Neural progenitor cell (in vitro differentiated cells): ENCODE data around the gene DTD2. TPM values are rescaled to one million over a fixed set of nuclear protein-coding genes. Genes with fewer than 3 reads are reported as not detected.
A peak's percentile ranks its signal among the peaks of the same experiment; 100 is the strongest.

ENCODE experiments used
- DNase-seq: peaks from one replicate; pipeline ENCODE4 v3.0.0-alpha.2; 2016; ENCODE audit warnings: low spot score
- H2AFZ ChIP-seq: fragments of 200-600 bp; sonication (generic); replicated peaks from 2 replicates; pipeline ENCODE4 v1.6.1; 2016; ENCODE audit warnings: antibody characterized with exemption
- H3F3A ChIP-seq: fragments of 200-600 bp; sonication (generic); 2 replicates; pipeline ENCODE4 v1.6.1; 2016; ENCODE audit warnings: antibody characterized with exemption, low read depth
- H3K27ac ChIP-seq: fragments of 200-600 bp; sonication (generic); 2 replicates; pipeline ENCODE4 v1.5.1; 2016; ENCODE audit warnings: mild to moderate bottlenecking
- H3K27me3 ChIP-seq: fragments of 200-600 bp; sonication (generic); 2 replicates; pipeline ENCODE4 v1.6.1; 2016; ENCODE audit warnings: mild to moderate bottlenecking, moderate library complexity
- H3K36me3 ChIP-seq: fragments of 200-600 bp; sonication (generic); 2 replicates; pipeline ENCODE4 v1.5.1; 2016
- H3K4me1 ChIP-seq: fragments of 200-600 bp; sonication (generic); 2 replicates; pipeline ENCODE4 v1.6.1; 2016; ENCODE audit warnings: mixed run types
- H3K4me2 ChIP-seq: fragments of 200-600 bp; sonication (generic); 2 replicates; pipeline ENCODE4 v1.6.1; 2016
- H3K4me3 ChIP-seq: fragments of 200-600 bp; sonication (generic); 2 replicates; pipeline ENCODE4 v1.5.1; 2016
- H3K79me2 ChIP-seq: fragments of 200-600 bp; sonication (generic); 2 replicates; pipeline ENCODE4 v1.6.1; 2016; ENCODE audit warnings: low read depth
- H3K9ac ChIP-seq: fragments of 200-600 bp; sonication (generic); 2 replicates; pipeline ENCODE4 v1.6.1; 2016
- H3K9me3 ChIP-seq: fragments of 200-600 bp; sonication (generic); 2 replicates; pipeline ENCODE4 v1.5.1; 2016; ENCODE audit warnings: low read depth
- H4K20me1 ChIP-seq: fragments of 200-600 bp; sonication (generic); 2 replicates; pipeline ENCODE4 v1.6.1; 2016; ENCODE audit warnings: low read depth
- H3K27ac Mint-ChIP-seq: 3 replicates; pipeline ENCODE4 v1.8.0; 2021; ENCODE audit warnings: mixed read lengths
- H3K27me3 Mint-ChIP-seq: 2 replicates; pipeline ENCODE4 v1.8.0; 2022; ENCODE audit warnings: low read depth, mild to moderate bottlenecking, inconsistent platforms, moderate library complexity, mixed read lengths; ENCODE audit not compliant: insufficient read depth
- H3K36me3 Mint-ChIP-seq: 3 replicates; pipeline ENCODE4 v1.8.0; 2021; ENCODE audit warnings: mixed read lengths
- H3K4me1 Mint-ChIP-seq: 3 replicates; pipeline ENCODE4 v1.8.0; 2021; ENCODE audit warnings: mixed read lengths
- H3K4me3 Mint-ChIP-seq: 3 replicates; pipeline ENCODE4 v1.8.0; 2021; ENCODE audit warnings: mild to moderate bottlenecking, moderate library complexity, mixed read lengths
- H3K9me3 Mint-ChIP-seq: 3 replicates; pipeline ENCODE4 v1.8.0; 2020; ENCODE audit warnings: mixed read lengths
- EZH2 ChIP-seq: fragments of 200-600 bp; sonication (generic); IDR thresholded peaks from 2 replicates; pipeline ENCODE4 v1.6.1; 2017; ENCODE audit warnings: antibody characterized with exemption, mild to moderate bottlenecking, moderate library complexity
- EZH2phosphoT487 ChIP-seq: fragments of 200-600 bp; sonication (generic); IDR thresholded peaks from 2 replicates; pipeline ENCODE4 v1.6.1; 2017; ENCODE audit warnings: antibody characterized with exemption
- total RNA-seq: library from RNA; depleted of rRNA; stranded (reverse); fragments of >200 nt; gene quantifications from 2 replicates; pipeline ENCODE4 v1.2.3, GENCODE V29; 2015; ENCODE audit warnings: low replicate concordance
- TF ChIP-seq, protein P1 (sequence below): fragments of 200-600 bp; sonication (generic); IDR thresholded peaks from 2 replicates; pipeline ENCODE4 v1.5.1; 2017; ENCODE audit warnings: antibody characterized with exemption, mild to moderate bottlenecking

Gene DTD2
- total RNA-seq, 1 donor from 2014 or later: 11.9 TPM

DNA sequence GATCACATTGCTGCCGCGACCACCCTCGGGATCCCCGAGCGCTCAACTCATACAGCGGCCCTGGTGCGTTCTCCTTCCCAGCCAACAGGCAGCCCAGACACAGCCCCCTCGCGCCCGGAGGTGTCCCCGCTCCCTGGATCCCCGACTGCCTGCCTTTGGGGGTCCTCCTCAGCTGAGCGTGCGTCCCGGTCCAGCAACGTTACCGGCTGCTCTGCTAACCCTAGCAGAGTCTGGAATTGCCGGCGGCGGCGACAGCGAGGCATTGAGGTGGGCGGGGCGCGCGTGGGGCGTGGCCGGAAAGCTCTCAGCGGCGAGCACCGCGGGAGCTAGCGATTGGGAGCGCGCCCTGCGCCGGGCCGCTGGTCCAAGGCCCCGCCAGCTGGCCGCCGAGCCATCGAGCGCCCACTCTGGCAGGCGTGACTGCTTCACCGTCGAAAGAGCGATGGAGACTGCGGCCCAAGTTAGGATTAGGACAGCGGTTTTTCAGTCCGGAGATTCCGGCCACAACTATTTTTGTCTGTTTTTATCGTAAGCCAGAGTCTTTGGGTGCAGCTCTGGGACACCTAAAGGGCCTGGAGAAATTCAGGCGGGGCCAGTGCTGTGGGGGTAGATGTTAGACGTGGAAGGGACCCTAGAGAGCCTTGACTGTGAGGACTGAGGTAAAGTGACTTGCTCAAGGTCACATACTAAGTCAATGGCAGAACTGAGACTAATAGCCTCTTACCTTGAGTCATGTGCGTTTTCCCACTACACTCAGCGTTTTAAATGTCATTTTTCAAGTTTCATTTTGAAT is 36.8 kb downstream of the DTD2 start, which contains the start of gene HEATR5A:
Gene HEATR5A, minus strand, starts transcription at position 232 of the 793 bp plus-strand sequence. CDS start 17,575 bp downstream, outside the sequence.
- no peaks in the 10 kb centered on the region for H3K36me3 Mint-ChIP-seq
- peaks cover 13% of the 10 kb centered on the region for H3K4me1 Mint-ChIP-seq
- peak within 1 kb of the TSS; percentile 90 for H3K4me3 ChIP-seq
- peaks cover 22% of the 10 kb centered on the region for H3F3A ChIP-seq
- TF ChIP-seq, protein P1, sequence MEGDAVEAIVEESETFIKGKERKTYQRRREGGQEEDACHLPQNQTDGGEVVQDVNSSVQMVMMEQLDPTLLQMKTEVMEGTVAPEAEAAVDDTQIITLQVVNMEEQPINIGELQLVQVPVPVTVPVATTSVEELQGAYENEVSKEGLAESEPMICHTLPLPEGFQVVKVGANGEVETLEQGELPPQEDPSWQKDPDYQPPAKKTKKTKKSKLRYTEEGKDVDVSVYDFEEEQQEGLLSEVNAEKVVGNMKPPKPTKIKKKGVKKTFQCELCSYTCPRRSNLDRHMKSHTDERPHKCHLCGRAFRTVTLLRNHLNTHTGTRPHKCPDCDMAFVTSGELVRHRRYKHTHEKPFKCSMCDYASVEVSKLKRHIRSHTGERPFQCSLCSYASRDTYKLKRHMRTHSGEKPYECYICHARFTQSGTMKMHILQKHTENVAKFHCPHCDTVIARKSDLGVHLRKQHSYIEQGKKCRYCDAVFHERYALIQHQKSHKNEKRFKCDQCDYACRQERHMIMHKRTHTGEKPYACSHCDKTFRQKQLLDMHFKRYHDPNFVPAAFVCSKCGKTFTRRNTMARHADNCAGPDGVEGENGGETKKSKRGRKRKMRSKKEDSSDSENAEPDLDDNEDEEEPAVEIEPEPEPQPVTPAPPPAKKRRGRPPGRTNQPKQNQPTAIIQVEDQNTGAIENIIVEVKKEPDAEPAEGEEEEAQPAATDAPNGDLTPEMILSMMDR: peak; percentile 35
- no peak for TF ChIP-seq EZH2phosphoT487
- TF ChIP-seq EZH2: no peak
- DNase-seq: peak; percentile 98
- H3K27ac ChIP-seq: peak within 1 kb of the TSS; percentile 67
- H3K79me2 ChIP-seq: peaks cover 39% of the 10 kb centered on the region
- H3K9me3 Mint-ChIP-seq: no peaks in the 10 kb centered on the region
- H4K20me1 ChIP-seq: no peaks in the 10 kb centered on the region
- H2AFZ ChIP-seq: peak within 1 kb of the TSS; percentile 90
- H3K4me2 ChIP-seq: peak within 1 kb of the TSS; percentile 88
- H3K36me3 ChIP-seq: no peaks in the 10 kb centered on the region
- H3K4me3 Mint-ChIP-seq: peak within 1 kb of the TSS; percentile 97
- no peaks in the 10 kb centered on the region for H3K27me3 ChIP-seq
- peak within 1 kb of the TSS; percentile 53 for H3K9ac ChIP-seq
- H3K27ac Mint-ChIP-seq: peak within 1 kb of the TSS; percentile 60
- H3K9me3 ChIP-seq: no peaks in the 10 kb centered on the region
- H3K27me3 Mint-ChIP-seq: peaks cover 2% of the 10 kb centered on the region
- H3K4me1 ChIP-seq: peaks cover 13% of the 10 kb centered on the region

DNA sequence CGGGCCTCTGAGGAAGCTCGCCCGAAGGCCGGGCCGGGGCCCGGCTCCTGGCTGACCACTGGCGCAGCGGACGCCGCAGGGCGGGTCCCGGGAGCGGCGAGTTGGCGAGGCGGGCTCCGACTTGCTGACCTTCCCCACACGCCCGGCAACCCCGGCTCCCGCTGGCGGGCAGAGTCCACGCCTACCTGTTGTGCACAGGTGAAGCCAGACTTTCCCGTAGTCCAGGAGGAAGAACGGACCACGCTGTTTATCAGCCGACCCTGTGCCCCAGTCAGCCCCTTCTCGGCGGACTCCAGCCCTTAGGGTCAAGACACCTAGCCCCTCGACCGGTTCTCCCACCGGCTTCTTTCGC is 37.4 kb downstream of the DTD2 start:
- TF ChIP-seq EZH2phosphoT487 (no peak), EZH2 (no peak)
- TF ChIP-seq, protein P1: no peak
- Histone ChIP-seq H3K36me3 (no peaks in the 10 kb centered on the region), H3K27ac (peak overlapping the region; percentile 67), H2AFZ (peak overlapping the region; percentile 85), H3K4me3 (peak overlapping the region; percentile 90), H3K4me2 (peak overlapping the region; percentile 88), H4K20me1 (no peaks in the 10 kb centered on the region), H3K9ac (peak overlapping the region; percentile 53), H3F3A (peaks cover 22% of the 10 kb centered on the region), H3K27me3 (no peaks in the 10 kb centered on the region), H3K4me1 (peaks cover 13% of the 10 kb centered on the region), H3K9me3 (no peaks in the 10 kb centered on the region), H3K79me2 (peaks cover 43% of the 10 kb centered on the region)
- Mint-ChIP-seq H3K36me3 (no peaks in the 10 kb centered on the region), H3K4me1 (peaks cover 13% of the 10 kb centered on the region), H3K27ac (no peak overlapping the region), H3K4me3 (peak overlapping the region; percentile 97), H3K9me3 (no peaks in the 10 kb centered on the region), H3K27me3 (peaks cover 2% of the 10 kb centered on the region)
- peak; percentile 86 for DNase-seq

DNA sequence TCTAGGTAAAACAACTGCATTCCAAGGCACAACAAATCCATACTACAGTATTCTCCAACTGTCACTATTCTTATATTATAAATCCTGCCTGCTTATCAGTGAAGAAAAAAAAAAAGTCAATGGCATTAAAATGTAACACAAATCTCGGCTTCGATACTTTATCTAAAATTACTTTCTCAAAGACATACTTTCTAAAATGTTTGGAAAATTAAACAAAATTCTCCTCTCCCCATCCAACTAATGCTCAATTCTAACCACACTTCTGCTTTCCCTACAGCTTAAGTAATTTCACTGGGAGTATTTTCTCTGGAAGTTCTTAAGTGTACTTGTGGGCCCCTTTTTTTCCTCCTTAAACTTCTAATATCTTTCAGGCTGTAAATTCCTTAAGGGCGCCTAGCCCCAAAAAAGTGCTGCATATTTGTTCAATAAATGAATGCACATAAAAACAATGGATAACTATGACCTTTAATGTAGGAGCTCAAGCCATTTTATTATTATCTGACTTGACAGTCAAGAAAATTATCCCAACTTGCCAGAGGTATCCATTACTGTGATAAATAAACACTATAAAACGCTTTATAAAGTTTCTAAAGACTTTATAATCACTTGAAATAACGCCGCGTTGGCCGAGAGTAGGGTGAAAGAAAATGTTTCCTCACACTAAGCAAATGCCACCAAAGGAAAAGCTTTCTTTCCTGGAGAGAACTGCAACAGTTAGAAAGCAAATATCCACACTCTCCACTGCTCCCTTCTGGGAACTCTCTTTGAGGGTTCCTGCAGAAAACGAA is 37.9 kb downstream of the DTD2 start:
- Histone ChIP-seq H3K36me3 (no peaks in the 10 kb centered on the region), H3K9ac (peak overlapping the region; percentile 53), H3F3A (peaks cover 22% of the 10 kb centered on the region), H4K20me1 (no peaks in the 10 kb centered on the region), H3K4me2 (peak overlapping the region; percentile 88), H3K27ac (peak overlapping the region; percentile 67), H3K27me3 (no peaks in the 10 kb centered on the region), H3K4me3 (peak overlapping the region; percentile 90), H3K9me3 (no peaks in the 10 kb centered on the region), H3K4me1 (peaks cover 13% of the 10 kb centered on the region), H3K79me2 (peaks cover 43% of the 10 kb centered on the region), H2AFZ (peak overlapping the region; percentile 85)
- no peaks in the 10 kb centered on the region for H3K36me3 Mint-ChIP-seq
- TF ChIP-seq, protein P1: no peak
- TF ChIP-seq EZH2: no peak
- TF ChIP-seq EZH2phosphoT487: no peak
- no peaks in the 10 kb centered on the region for H3K9me3 Mint-ChIP-seq
- H3K4me1 Mint-ChIP-seq: peaks cover 13% of the 10 kb centered on the region
- H3K27ac Mint-ChIP-seq: no peak overlapping the region
- DNase-seq: no peak
- peak overlapping the region; percentile 97 for H3K4me3 Mint-ChIP-seq
- peaks cover 2% of the 10 kb centered on the region for H3K27me3 Mint-ChIP-seq
